ENCODE results near the gene CCNC.

Gene CCNC

GRCh38 chr6:99530627-99531026, 37.8 kb downstream of the CCNC start:
- Histone ChIP-seq H3F3A (ENCODE audit: low read depth) (no peaks in the 10 kb centered on the region), H3K4me1 (ENCODE audit: insufficient read depth, low read length, poor library complexity, severe bottlenecking) (no peaks in the 10 kb centered on the region), H3K36me3 (ENCODE audit: insufficient read depth, low read length) (no peaks in the 10 kb centered on the region), H3K4me2 (ENCODE audit: low read depth, low read length, poor library complexity, severe bottlenecking) (no peak overlapping the region), H3K4me3 (ENCODE audit: low read length, poor library complexity, severe bottlenecking) (no peak overlapping the region), H3K27me3 (ENCODE audit: insufficient read depth, low read length, poor library complexity, severe bottlenecking) (no peaks in the 10 kb centered on the region), H3K9me2 (replicated peaks; ENCODE audit: low read depth, low read length) (no peaks in the 10 kb centered on the region), H2AFZ (ENCODE audit: low read length) (no peak overlapping the region), H3K79me2 (ENCODE audit: insufficient read depth, low read length) (no peaks in the 10 kb centered on the region), H3K9me3 (ENCODE audit: insufficient read depth, low read depth, low read length) (no peaks in the 10 kb centered on the region), H3K9ac (ENCODE audit: low read depth, low read length, poor library complexity, severe bottlenecking) (no peak overlapping the region), H4K20me1 (ENCODE audit: insufficient read depth, low read length, poor library complexity, severe bottlenecking) (no peaks in the 10 kb centered on the region)
- TF ChIP-seq EZH2phosphoT487 (IDR thresholded peaks at IDR 0.05; ENCODE audit: borderline replicate concordance) (no peak), CTCF (conservative IDR thresholded peaks at IDR 0.05; ENCODE audit: low read length) (no peak)

- Histone ChIP-seq H3K27me3 (ENCODE audit: insufficient read depth, low read length, poor library complexity, severe bottlenecking) (no peaks in the 10 kb centered on the region), H3K9me2 (replicated peaks; ENCODE audit: low read depth, low read length) (no peaks in the 10 kb centered on the region), H3K9me3 (ENCODE audit: insufficient read depth, low read depth, low read length) (no peaks in the 10 kb centered on the region), H4K20me1 (ENCODE audit: insufficient read depth, low read length, poor library complexity, severe bottlenecking) (no peaks in the 10 kb centered on the region), H3K4me1 (ENCODE audit: insufficient read depth, low read length, poor library complexity, severe bottlenecking) (no peaks in the 10 kb centered on the region), H3K4me2 (ENCODE audit: low read depth, low read length, poor library complexity, severe bottlenecking) (no peak overlapping the region), H3K36me3 (ENCODE audit: insufficient read depth, low read length) (no peaks in the 10 kb centered on the region), H3F3A (ENCODE audit: low read depth) (no peaks in the 10 kb centered on the region), H3K79me2 (ENCODE audit: insufficient read depth, low read length) (no peaks in the 10 kb centered on the region), H3K9ac (ENCODE audit: low read depth, low read length, poor library complexity, severe bottlenecking) (no peak overlapping the region), H2AFZ (ENCODE audit: low read length) (no peak overlapping the region), H3K4me3 (ENCODE audit: low read length, poor library complexity, severe bottlenecking) (no peak overlapping the region)
- TF ChIP-seq CTCF (conservative IDR thresholded peaks at IDR 0.05; ENCODE audit: low read length) = no peak
- TF ChIP-seq EZH2phosphoT487 (IDR thresholded peaks at IDR 0.05; ENCODE audit: borderline replicate concordance) = no peak
These were observed 45.9 kb downstream of the CCNC start for GRCh38 chr6:99522531-99522930.

DNA sequence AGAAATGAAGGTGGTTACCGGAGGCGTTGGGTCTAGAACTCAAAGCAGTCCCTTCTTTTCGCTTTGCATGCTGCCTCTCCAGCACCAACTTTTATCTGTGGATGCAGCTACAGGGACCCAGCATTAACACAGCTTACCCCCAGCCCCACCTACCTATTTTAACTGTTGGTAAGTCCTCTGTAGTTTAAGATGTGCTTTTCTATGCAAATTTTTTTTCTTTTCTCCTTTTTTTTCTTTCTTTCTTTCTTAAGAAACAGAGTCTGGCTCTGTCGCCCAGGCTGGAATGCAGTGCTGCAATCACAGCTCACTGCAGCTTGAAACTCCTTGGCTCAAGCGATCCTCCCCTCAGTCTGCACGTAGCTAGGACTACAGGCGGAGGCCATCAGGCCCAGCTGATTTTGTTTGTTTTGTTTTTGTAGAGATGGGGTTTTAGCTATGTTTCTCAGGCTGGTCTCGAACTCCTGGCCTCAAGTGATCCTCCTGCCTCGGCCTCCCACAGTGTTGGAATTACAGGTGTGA, 46.8 kb downstream of the CCNC start:
- Histone ChIP-seq H3K79me2 (ENCODE audit: insufficient read depth, low read length) (no peaks in the 10 kb centered on the region), H3K9ac (ENCODE audit: low read depth, low read length, poor library complexity, severe bottlenecking) (no peak overlapping the region), H3K36me3 (ENCODE audit: insufficient read depth, low read length) (no peaks in the 10 kb centered on the region), H3K27me3 (ENCODE audit: insufficient read depth, low read length, poor library complexity, severe bottlenecking) (no peaks in the 10 kb centered on the region), H3K4me2 (ENCODE audit: low read depth, low read length, poor library complexity, severe bottlenecking) (no peak overlapping the region), H4K20me1 (ENCODE audit: insufficient read depth, low read length, poor library complexity, severe bottlenecking) (no peaks in the 10 kb centered on the region), H3K4me3 (ENCODE audit: low read length, poor library complexity, severe bottlenecking) (no peak overlapping the region), H2AFZ (ENCODE audit: low read length) (no peak overlapping the region), H3K9me3 (ENCODE audit: insufficient read depth, low read depth, low read length) (no peaks in the 10 kb centered on the region), H3F3A (ENCODE audit: low read depth) (no peaks in the 10 kb centered on the region), H3K9me2 (replicated peaks; ENCODE audit: low read depth, low read length) (no peaks in the 10 kb centered on the region), H3K4me1 (ENCODE audit: insufficient read depth, low read length, poor library complexity, severe bottlenecking) (no peaks in the 10 kb centered on the region)
- TF ChIP-seq EZH2phosphoT487 (IDR thresholded peaks at IDR 0.05; ENCODE audit: borderline replicate concordance) (no peak), CTCF (conservative IDR thresholded peaks at IDR 0.05; ENCODE audit: low read length) (no peak)

Data from Loucy (cell line).